ENCODE measurements around the gene FGFR3.

FGFR3 gene

DNA sequence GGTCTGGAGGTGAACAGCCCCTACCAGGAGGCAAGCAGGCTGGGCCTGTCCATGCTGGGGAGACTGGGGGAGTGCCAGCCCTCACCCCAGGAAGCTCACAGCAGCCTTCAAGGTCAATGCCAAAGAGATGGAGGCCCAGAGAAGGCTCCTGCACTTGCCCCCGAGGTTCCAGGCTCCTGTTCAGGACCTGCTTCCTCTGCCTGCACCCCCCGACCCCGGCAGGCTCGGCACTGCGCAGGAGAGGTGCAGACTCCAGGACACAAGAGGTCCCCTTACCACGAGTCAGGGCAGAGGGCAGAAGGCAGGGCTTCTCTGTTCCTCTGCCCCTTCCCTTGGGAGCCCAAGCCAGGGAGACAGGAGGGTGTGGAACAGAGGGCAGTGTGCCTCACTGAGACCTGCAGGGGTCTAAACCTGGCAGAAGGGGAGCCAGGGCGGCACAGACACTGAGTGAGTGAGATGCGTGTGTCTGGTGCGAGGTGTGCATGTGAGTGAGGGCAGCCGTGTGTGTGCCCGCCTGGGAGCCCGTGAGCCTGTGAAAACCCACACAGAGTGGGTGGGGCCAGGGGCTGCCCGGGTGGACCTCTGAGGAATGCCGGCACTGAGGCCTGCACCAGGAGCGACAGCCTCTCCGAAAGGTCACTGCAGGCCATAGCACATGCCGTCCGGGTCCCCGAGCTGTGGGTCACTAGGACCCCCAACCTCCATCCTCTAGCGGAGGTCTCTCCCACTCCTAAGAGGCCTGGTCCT lies 30.7 kb upstream of the FGFR3 start:
- TF ChIP-seq, protein P1, sequence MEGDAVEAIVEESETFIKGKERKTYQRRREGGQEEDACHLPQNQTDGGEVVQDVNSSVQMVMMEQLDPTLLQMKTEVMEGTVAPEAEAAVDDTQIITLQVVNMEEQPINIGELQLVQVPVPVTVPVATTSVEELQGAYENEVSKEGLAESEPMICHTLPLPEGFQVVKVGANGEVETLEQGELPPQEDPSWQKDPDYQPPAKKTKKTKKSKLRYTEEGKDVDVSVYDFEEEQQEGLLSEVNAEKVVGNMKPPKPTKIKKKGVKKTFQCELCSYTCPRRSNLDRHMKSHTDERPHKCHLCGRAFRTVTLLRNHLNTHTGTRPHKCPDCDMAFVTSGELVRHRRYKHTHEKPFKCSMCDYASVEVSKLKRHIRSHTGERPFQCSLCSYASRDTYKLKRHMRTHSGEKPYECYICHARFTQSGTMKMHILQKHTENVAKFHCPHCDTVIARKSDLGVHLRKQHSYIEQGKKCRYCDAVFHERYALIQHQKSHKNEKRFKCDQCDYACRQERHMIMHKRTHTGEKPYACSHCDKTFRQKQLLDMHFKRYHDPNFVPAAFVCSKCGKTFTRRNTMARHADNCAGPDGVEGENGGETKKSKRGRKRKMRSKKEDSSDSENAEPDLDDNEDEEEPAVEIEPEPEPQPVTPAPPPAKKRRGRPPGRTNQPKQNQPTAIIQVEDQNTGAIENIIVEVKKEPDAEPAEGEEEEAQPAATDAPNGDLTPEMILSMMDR (IDR thresholded peaks at IDR 0.05) = no peak

DNA sequence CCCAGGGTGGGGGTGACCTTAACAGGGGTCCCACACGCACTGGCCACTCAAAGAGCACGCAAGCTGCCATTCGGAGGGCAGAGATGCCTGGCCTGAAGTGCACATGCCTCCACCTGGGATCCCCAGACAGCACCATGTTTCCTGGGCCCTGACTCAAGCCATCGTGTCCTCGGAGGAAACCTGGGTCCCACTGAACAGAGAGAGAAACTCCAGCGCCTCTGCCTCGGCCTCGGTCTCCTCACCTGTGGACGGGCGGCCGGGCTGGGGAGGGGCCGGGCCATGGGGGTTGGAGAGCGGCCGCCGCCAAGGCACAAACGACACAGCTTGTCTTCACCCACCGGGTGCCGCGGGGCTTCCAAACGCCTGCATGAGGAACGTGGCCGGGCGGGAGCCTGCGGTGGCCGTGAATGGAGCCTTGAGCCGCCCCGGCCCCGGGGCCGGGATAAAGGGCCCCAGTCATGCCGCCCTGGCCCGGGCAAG lies 30.0 kb upstream of the FGFR3 start:
- TF ChIP-seq, protein P1 (IDR thresholded peaks at IDR 0.05) = no peak

DNA sequence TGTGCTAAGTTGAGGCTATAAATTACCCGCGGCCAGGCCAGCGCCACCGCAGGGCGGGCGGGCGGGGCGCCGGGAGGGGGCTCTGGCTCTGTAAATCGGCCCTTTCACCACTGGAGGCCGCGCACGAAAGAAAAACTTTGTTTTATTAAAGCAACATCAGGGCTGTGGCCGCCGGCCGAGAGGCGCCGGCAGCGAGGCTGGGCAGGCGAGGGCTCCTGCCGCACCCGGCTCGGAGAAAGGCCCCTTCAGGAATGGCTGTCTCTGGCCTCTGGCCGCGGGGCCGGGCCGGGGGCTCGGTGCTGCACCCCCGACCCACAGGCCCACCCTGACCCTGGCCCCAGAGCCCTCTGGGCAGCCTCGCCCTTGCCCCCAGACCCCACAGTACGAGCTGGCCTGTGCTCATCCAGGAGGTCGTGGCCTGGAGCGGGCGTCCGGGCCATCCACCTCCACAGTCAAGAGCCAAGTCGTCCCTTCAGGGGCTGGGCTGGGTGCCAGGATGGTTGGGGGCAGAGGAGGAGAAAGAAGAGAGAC lies 29.5 kb upstream of the FGFR3 start:
- TF ChIP-seq, protein P1 (IDR thresholded peaks at IDR 0.05) = no peak

DNA sequence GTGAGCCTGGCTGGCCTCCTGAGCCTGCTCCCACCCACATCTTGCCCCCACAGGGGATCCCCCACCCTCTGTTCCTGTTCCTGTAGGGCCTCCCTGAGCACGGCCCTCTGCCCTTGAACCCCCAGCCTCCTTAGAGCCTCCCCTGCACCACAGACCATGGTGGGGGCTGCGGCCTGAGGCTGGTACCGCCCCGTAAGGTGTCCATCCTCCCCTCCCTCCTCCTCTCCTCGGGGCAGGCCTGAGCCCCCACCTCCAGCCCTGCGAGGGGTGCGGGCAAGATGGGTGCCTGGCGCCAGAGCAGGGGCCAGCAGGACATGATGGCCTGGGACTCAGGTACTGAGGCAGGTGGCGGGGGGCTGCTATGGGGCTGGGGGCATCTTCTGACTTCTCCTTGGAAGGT lies 28.4 kb upstream of the FGFR3 start:
- TF ChIP-seq, protein P1 (IDR thresholded peaks at IDR 0.05) = no peak

DNA sequence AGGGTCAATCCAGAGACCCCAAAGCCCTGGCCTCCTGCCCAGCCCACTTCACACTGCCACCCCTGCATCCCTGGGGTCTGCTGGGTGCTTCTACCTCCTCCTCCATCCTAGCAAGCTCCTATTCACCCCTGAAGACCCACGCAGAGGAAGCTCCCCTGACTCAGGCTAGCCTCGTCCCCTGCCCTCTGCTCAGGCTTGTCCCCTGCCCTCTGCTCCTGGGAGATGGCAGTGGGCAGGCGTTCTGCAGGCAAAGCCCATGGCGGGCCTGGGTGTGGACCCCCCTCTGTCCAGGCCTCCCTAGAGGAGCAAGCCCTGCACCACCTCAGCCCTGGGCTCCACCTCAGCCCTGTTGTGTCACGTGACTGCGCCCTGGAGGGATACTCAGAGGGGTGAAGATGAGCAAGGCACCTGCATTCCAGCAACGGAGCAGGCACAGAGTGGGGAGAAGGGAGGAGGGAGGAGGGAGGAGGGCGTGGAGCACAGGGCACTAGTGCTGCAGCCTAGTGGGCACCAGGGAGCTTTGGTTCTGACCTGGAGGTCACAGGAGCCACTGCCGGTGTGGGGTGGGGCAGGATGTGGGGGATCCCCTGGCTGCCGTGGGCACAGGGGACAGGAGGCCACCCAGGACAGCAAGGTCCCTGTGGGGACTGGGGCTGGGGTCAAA lies 27.6 kb upstream of the FGFR3 start:
- TF ChIP-seq, protein P1 (IDR thresholded peaks at IDR 0.05) = no peak

DNA sequence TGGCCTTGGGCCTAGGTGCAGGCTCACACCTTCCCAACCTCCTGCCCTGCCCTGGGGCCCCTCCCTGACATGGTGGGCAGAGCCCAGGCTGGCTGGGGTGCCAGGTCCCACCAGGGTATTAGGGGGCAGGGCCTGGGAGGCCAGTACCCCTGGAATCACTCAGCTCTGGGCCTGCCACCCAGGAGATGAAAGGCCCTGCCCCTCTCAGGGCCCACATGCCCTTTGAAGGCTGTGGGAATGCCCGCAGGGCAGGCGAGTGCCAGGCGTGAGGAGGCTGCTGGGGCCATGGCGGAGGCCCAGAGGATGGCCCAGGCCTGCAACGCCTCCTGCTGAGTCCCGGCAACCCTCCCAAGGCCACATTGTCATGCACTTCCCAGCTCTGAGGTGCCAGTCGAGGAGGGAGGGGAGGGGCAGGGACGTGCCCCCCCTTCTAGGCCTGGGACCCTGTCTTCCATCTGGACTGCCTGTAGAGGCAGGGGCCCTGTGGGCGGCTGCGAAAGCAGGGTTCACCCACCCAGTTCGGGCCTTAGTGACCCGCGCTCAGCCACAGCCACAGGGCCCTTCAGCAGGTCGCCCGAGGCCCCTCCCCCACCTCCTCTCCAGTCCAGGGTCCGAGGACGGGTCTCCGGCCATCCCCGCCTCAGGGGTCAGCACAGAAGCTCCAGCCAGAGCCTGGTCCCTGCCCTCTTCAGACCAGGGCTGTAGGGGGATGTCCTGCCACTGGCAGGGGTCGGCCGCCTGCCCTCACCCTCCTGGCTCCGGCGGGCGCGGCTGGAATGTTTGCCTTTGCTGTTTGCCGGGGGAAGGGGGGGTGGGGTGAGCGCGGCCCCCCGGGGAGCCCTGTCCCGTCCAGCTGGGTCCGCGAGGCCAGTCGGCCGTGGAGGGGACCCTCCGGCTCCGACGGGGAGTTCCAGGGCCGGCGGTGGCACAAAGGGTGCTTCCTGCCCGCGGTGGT lies 26.7 kb upstream of the FGFR3 start:
- TF ChIP-seq, protein P1 (IDR thresholded peaks at IDR 0.05) = no peak

Data from LNCAP (cell line).